Cerebellar nuclear complex (tissue), 1 donor: Measurements from ENCODE around the gene RAI2.

Experiments used
- DNase-seq, 2 experiments: peaks; one replicate each; lab custom pipeline; 2025; lab: John Stamatoyannopoulos, UW

RAI2 gene

GRCh38 chrX:17860811-17861488 lies at the start of gene RAI2:
Gene RAI2 (minus strand): TSS chrX:17861298. CDS start chrX:17802010, 59,288 bp downstream.
- no peak for DNase-seq

- no peak for DNase-seq
Observed at GRCh38 chrX:17888421-17888820, 27.3 kb upstream of the RAI2 start.

- DNase-seq, result no peak
Observed at GRCh38 chrX:17882680-17883079, 21.6 kb upstream of the RAI2 start.

GRCh38 chrX:17878028-17878670 lies 17.1 kb upstream of the RAI2 start:
- DNase-seq, result no peak

GRCh38 chrX:17876135-17876534 lies 15.0 kb upstream of the RAI2 start:
- DNase-seq, result no peak

- DNase-seq, result no peak
Observed at GRCh38 chrX:17869580-17869979, 8.5 kb upstream of the RAI2 start.

- DNase-seq, result no peak
Observed at GRCh38 chrX:17861489-17862011, 452 bp upstream of the RAI2 start.

GRCh38 chrX:17860179-17860780 lies 818 bp downstream of the RAI2 start:
- no peak for DNase-seq

- DNase-seq, result no peak
Observed at GRCh38 chrX:17859609-17860178, 1.4 kb downstream of the RAI2 start.

- DNase-seq, result no peak
Observed at GRCh38 chrX:17854531-17854930, 6.6 kb downstream of the RAI2 start.

- no peak for DNase-seq
Observed at GRCh38 chrX:17854069-17854468, 7.0 kb downstream of the RAI2 start.

GRCh38 chrX:17851874-17852273 lies 9.2 kb downstream of the RAI2 start:
- no peak for DNase-seq

- no peak for DNase-seq
Observed at GRCh38 chrX:17848545-17849265, 12.4 kb downstream of the RAI2 start.

GRCh38 chrX:17846045-17846444 lies 15.1 kb downstream of the RAI2 start:
- DNase-seq, result no peak

GRCh38 chrX:17844236-17844635 lies 16.9 kb downstream of the RAI2 start:
- DNase-seq, result no peak

GRCh38 chrX:17842769-17843525 lies 18.2 kb downstream of the RAI2 start:
- DNase-seq, result no peak

GRCh38 chrX:17839269-17839668 lies 21.8 kb downstream of the RAI2 start:
- DNase-seq, result no peak

GRCh38 chrX:17836830-17837229 lies 24.3 kb downstream of the RAI2 start:
- no peak for DNase-seq

GRCh38 chrX:17833954-17834353 lies 27.1 kb downstream of the RAI2 start:
- no peak for DNase-seq

- DNase-seq, result no peak
Observed at GRCh38 chrX:17831255-17831654, 29.8 kb downstream of the RAI2 start.

- no peak for DNase-seq
Observed at GRCh38 chrX:17830211-17830610, 30.9 kb downstream of the RAI2 start.
